Activated CD8-positive, alpha-beta memory T cell treated with anti-CD3 and anti-CD28 coated beads, Interleukin-2, amount 50 U/mL, for 48 hours (primary cell): ENCODE results near the gene CKM.
"Not testable (repeated sequence)": the region's sequence is repeated elsewhere in the genome, so short reads cannot be mapped to it uniquely, and the experiment has no call there.

Experiments
- DNase-seq: peaks from one replicate; pipeline ENCODE4 v3.0.0-alpha.2; 2020

Gene CKM

GRCh38 chr19:45314708-45315245 is 7.9 kb downstream of the CKM start:
- no peak for DNase-seq

DNA sequence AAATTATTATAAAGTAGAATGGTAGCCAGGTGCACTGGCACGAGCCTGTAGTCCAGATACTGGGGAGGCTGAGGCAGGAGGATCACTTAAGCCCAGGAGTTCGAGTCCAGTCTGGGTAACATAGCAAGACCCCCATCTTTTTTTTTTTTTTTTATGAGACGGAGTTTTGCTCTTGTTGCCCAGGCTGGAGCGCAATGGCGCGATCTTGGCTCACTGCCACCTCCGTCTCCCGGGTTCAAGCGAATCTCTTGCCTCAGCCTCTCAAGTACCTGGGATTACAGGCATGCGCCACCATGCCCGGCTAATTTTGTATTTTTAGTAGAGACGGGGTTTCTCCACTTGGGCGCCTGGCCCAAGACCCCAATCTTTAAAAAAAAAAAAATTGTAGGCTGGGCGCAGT is 10.4 kb downstream of the CKM start:
- not testable (repeated sequence) for DNase-seq

- no peak for DNase-seq
These were observed 11.1 kb downstream of the CKM start for GRCh38 chr19:45311621-45312020.

DNA sequence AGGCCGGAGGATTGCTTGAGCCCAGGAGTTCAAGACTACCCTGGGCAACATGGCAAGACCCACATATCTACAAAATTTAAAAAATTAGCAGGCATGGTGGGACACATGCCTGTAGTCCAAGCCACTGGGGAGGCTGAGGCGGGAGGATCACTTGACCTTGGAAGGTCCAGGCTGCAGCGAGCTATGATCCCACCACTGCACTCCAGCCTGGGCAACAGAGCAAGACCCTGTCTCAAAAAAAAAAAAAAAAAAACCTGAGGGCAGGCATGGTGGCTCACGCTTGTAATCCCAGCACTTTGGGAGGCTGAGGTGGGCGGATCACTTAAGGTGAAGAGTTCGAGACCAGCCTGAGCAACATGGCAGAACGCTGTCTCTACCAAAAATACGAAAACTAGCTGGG is 13.4 kb downstream of the CKM start:
- not testable (repeated sequence) for DNase-seq

- DNase-seq: no peak
These were observed 15.3 kb downstream of the CKM start for GRCh38 chr19:45307361-45307760.

- no peak for DNase-seq
These were observed 16.1 kb downstream of the CKM start for GRCh38 chr19:45306518-45307027.

- no peak for DNase-seq
These were observed 16.6 kb downstream of the CKM start for GRCh38 chr19:45306040-45306439.

DNA sequence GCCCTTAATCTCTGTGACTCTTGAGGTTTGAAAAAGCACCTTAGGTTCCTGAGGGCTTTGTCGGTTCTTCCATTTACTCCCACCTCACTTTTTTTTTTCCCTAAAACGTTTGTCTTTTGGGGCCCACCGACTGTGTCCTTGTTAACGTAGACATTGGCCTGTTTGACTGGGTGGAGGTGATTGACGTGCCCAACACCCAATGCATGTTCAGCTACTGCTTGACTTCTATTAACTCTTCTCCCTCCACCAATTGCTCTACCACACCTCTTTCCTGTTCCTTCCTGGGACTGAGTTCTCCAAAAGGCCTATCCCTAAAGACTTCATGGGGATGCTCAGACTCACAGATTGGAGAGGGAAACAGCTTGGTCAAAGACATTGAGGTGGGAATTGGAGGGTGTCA is 17.3 kb downstream of the CKM start:
- DNase-seq: no peak

DNA sequence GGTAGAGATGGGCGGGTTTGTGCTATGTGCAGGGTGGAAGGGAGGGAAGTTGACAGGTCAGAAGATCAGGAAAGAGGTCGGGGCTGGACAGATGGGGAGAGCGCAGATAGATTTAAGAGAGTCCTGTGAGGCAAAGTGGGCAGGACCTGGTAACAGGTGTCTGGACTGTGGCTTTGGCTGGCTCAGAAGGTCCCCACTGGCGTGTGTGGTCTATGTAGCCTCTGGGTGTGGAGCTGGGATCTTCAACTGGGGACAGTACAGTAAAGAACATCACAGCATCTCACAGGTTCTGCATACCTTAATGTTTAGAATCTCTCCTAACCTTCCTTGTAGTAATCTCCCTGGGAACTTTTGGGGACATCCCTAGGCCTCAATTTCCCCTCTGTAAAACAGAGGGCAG is 17.7 kb downstream of the CKM start:
- DNase-seq: no peak

GRCh38 chr19:45304141-45304926 is 18.3 kb downstream of the CKM start:
- no peak for DNase-seq

- DNase-seq: no peak
These were observed 19.2 kb downstream of the CKM start for GRCh38 chr19:45303269-45304060.

DNA sequence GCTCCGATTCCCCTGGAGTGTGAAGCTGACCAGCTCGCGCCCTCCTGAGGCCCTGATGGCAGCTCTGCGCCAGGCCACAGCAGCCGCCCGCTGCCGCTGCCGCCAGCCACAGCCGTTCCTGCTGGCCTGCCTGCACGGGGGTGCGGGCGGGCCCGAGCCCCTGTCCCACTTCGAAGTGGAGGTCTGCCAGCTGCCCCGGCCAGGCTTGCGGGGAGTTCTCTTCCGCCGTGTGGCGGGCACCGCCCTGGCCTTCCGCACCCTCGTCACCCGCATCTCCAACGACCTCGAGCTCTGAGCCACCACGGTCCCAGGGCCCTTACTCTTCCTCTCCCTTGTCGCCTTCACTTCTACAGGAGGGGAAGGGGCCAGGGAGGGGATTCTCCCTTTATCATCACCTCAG is 20.3 kb downstream of the CKM start:
- DNase-seq: no peak

DNA sequence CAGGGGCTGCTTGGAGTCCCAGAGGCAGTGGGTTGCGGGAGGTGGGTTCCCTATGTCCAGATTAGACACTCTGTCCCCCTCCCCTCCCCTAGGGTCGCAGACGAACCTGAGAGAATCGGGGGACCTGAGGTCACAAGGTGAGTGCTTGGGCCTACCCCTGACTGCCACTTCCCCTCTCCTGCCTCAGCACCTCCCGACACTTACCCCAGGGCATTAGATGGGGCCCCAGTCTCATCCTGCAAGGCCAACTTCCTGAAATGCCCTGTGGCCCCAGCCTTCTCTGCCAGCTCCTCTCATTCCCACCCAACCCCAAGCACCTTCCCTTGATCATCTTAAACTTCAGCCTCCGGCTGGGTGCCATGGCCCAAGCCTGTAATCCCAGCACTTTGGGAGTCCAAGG is 23.0 kb downstream of the CKM start:
- no peak for DNase-seq

- no peak for DNase-seq
These were observed 24.4 kb downstream of the CKM start for GRCh38 chr19:45298264-45298663.

DNA sequence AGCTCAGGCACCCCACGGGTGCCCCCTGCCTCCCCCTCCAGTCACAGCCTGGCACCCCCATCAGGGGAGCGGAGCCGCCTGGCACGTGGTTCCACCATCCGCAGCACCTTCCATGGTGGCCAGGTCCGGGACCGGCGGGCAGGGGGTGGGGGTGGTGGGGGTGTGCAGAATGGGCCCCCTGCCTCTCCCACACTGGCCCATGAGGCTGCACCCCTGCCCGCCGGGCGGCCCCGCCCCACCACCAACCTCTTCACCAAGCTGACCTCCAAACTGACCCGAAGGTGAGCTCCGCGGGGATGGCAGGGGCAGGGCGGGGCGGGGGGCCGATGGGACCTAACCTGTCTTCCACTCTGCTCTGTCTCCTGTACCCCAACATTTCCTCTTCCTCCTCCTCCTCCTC is 25.0 kb downstream of the CKM start:
- DNase-seq: no peak

- DNase-seq: no peak
These were observed 26.3 kb downstream of the CKM start for GRCh38 chr19:45296355-45296754.

DNA sequence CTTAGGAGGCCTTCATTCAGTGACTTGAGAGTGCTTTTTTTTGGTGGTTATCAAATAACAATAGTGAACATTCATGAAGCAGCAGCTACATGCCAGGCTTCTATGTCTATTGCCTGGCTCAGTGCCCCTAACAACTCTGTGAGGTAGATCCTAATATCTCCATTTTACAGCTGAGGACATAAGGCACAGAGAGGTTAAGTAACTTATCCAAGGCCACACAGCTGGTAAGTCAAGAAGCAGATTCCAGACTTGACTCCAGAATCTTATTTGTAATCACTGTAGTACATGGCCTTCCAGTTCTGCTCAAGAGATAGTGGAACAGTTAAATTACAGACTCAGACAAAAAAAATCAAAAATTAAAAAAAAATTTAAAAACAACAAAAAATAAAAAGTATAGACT is 26.8 kb downstream of the CKM start:
- DNase-seq: no peak

DNA sequence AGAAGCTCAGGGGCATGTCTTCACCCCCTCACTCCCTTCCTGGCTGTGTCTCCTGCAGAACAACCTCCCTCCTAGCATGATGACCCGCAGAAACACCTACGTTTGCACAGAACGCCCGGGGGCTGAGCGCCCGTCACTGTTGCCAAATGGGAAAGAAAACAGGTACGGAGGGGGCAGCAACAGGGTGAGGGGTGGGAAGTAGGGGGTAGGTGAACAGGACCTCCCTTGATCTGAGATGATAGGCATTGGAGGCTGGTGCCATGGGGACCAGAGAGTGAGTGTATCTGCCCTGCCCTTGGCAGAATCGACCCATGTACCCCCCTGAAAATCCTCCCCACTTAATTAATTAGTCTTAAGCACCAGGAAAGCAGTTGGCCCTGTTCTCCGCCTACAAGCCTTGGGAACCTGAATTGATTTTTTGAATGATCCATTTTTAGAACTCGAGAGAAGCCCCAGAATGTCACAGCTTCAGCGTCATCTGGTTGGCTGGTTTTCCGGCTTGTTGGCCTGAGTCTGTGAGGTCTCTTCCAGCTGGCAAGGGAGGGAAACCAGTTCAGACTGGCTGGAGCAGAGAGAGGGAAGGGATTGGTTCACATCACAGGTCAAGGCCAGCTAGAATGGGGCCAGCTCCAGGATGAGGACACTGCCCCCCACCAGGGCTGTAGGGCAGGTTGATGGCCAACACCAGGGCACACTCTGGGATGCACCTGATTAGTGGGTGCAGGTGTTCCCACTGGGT is 28.2 kb downstream of the CKM start:
- no peak for DNase-seq

- peak; percentile 60 for DNase-seq
These were observed 29.0 kb downstream of the CKM start for GRCh38 chr19:45293682-45294081.

GRCh38 chr19:45291834-45292233 is 30.8 kb downstream of the CKM start:
- no peak for DNase-seq

DNA sequence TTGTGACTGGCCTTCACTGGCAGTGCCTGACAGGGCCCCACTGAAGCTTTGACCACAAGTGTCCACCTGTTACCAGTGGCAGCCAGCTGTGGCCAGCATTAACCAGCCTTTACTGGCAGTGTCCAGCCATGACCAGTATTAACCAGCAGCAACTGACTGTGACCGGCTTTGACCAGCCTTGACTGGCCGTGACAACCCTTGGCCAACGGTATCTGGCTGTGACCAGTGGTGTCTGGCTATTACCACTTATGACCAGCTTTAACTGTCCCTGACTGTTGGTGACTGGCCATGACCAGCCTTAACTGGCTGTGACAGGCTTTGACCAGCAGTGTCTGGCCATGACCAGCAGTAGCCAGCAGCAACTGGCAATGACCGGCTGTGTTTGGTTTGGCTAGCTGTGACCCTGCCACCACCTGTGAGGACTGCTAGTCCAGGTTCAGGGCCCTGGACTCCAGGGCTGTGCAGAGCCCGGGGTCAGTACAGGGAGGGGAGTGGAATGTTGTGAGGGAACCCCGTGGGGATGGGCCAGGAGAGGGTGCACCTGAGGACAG is 32.2 kb downstream of the CKM start:
- no peak for DNase-seq

DNA sequence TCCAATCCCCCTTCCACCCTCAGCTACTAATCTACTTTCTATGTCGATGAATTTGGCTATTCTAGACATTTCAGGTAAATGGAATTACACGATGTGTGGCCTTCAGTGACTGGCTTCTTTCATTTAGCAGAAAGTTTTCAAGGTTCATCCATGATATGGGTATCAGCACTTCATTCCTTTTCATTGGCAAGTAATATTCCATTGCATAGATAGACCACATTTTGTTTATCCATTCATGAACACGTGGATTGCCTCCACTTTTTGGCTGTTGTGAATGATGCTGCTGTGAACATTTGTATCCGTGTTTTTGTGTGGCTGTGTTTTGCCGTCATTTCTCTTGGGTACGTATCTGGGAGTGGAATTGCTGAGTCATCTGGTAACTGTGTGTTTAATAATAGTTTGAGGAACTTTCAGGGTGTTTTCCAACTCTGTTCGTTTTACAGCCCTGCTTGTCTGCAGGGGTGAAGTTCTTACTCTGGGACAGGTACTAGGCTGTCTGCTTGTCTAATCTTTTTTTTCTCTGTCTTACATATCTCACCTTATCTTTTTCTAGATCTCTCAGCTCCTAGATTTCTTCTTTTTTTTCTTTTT is 39.1 kb downstream of the CKM start:
- DNase-seq: no peak
